ENCODE data around the gene ATRIP.

ATRIP gene

DNA sequence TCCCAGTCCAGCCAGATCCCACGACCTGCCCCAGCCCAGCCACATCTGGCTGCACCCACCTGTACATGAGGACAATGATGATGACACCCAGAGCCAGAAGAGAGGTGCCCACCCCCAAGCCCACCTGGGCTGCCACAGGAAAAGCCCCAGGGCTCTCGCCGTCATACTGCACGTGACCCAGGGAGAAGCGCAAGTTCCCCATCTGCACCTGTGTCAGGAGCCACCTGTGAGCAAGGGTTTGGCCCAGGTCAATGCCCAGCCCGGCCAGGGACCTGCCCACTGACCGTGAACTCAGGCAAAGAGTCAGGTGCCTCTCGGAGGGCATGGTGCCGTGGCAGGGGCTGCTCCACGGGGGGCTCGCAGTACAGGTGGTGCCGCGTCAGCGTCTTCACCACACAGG, 32.9 kb upstream of the ATRIP start:
- Histone ChIP-seq H4K20me1 (ENCODE audit: insufficient read depth, low read length) (no peaks in the 10 kb centered on the region), H3K9ac (ENCODE audit: low read length) (no peak overlapping the region), H3K4me3 (ENCODE audit: low read depth, low read length, poor library complexity, severe bottlenecking) (no peak overlapping the region), H3K27me3 (ENCODE audit: insufficient read depth, low read length) (peaks cover 6% of the 10 kb centered on the region; the same call in 1 of the 2 replicates), H3K4me1 (ENCODE audit: insufficient read depth, low read length, severe bottlenecking) (no peaks in the 10 kb centered on the region), H2AFZ (ENCODE audit: low read length) (no peak overlapping the region), H3F3A (ENCODE audit: insufficient read depth, low read length) (no peaks in the 10 kb centered on the region), H3K9me2 (ENCODE audit: low read depth, low read length) (no peaks in the 10 kb centered on the region), H3K4me2 (ENCODE audit: low read length) (no peak overlapping the region), H3K9me3 (ENCODE audit: low read length) (no peaks in the 10 kb centered on the region), H3K79me2 (ENCODE audit: insufficient read depth, low read length) (no peaks in the 10 kb centered on the region), H3K27ac (ENCODE audit: low read depth, low read length, poor library complexity, severe bottlenecking) (no peak overlapping the region), H3K36me3 (ENCODE audit: insufficient read depth, low read length) (no peaks in the 10 kb centered on the region)
- no peak for TF ChIP-seq EZH2 (IDR thresholded peaks at IDR 0.05; ENCODE audit: borderline replicate concordance, low read length)
- TF ChIP-seq, protein P1, sequence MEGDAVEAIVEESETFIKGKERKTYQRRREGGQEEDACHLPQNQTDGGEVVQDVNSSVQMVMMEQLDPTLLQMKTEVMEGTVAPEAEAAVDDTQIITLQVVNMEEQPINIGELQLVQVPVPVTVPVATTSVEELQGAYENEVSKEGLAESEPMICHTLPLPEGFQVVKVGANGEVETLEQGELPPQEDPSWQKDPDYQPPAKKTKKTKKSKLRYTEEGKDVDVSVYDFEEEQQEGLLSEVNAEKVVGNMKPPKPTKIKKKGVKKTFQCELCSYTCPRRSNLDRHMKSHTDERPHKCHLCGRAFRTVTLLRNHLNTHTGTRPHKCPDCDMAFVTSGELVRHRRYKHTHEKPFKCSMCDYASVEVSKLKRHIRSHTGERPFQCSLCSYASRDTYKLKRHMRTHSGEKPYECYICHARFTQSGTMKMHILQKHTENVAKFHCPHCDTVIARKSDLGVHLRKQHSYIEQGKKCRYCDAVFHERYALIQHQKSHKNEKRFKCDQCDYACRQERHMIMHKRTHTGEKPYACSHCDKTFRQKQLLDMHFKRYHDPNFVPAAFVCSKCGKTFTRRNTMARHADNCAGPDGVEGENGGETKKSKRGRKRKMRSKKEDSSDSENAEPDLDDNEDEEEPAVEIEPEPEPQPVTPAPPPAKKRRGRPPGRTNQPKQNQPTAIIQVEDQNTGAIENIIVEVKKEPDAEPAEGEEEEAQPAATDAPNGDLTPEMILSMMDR (IDR thresholded peaks at IDR 0.05; ENCODE audit: low read length), result no peak

DNA sequence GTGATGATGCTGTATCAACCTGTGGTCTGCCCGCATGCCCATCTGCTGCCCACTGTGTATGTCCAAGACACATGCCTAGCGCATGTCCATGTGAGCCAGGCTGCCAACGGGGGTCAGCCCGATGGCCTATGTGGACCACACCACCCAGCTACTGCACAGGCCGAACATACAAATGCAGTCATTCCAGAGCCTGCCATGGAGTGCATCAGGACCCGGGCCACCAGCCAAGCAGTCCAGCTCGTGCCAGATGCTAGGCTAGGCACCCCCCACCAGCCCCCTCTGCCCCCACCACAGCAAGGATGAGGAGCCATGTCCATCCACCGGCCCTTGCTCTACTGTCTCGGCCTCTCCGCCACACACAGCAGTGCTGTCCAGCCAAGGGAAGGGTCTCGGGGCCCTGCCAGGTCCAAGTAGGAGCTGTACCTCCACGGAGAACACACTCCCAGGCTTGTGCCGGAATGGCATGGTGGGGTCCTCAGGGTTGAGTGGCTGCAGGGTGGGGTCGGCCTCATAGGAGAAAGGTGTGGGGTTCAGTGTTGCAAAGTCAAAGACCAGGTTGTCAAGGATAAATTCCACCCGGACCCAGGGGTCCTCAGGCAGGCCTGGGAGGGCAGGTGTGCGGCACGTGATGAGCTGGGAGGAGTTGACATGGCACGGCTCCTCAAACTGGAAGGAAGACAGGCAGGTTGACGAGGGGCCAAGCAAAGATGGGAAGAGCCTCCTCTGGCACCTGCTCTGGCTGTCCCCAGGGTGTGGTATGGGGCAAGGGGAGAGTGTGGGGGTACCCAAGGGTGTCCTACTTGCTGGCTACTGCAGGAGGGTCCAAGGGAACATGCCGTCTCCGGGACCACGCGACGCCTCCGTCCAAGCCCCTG, 31.9 kb upstream of the ATRIP start:
- Histone ChIP-seq H3K36me3 (ENCODE audit: insufficient read depth, low read length) (no peaks in the 10 kb centered on the region), H3K9ac (ENCODE audit: low read length) (no peak overlapping the region), H3K4me1 (ENCODE audit: insufficient read depth, low read length, severe bottlenecking) (no peaks in the 10 kb centered on the region), H3K79me2 (ENCODE audit: insufficient read depth, low read length) (no peaks in the 10 kb centered on the region), H3K4me3 (ENCODE audit: low read depth, low read length, poor library complexity, severe bottlenecking) (no peak overlapping the region), H3K4me2 (ENCODE audit: low read length) (no peak overlapping the region), H3K27me3 (ENCODE audit: insufficient read depth, low read length) (peaks cover 6% of the 10 kb centered on the region; the same call in 1 of the 2 replicates), H3K27ac (ENCODE audit: low read depth, low read length, poor library complexity, severe bottlenecking) (no peak overlapping the region), H4K20me1 (ENCODE audit: insufficient read depth, low read length) (no peaks in the 10 kb centered on the region), H3F3A (ENCODE audit: insufficient read depth, low read length) (no peaks in the 10 kb centered on the region), H2AFZ (ENCODE audit: low read length) (no peak overlapping the region), H3K9me2 (ENCODE audit: low read depth, low read length) (no peaks in the 10 kb centered on the region), H3K9me3 (ENCODE audit: low read length) (no peaks in the 10 kb centered on the region)
- TF ChIP-seq, protein P1 (IDR thresholded peaks at IDR 0.05; ENCODE audit: low read length), result no peak
- TF ChIP-seq EZH2 (IDR thresholded peaks at IDR 0.05; ENCODE audit: borderline replicate concordance, low read length), result no peak

DNA sequence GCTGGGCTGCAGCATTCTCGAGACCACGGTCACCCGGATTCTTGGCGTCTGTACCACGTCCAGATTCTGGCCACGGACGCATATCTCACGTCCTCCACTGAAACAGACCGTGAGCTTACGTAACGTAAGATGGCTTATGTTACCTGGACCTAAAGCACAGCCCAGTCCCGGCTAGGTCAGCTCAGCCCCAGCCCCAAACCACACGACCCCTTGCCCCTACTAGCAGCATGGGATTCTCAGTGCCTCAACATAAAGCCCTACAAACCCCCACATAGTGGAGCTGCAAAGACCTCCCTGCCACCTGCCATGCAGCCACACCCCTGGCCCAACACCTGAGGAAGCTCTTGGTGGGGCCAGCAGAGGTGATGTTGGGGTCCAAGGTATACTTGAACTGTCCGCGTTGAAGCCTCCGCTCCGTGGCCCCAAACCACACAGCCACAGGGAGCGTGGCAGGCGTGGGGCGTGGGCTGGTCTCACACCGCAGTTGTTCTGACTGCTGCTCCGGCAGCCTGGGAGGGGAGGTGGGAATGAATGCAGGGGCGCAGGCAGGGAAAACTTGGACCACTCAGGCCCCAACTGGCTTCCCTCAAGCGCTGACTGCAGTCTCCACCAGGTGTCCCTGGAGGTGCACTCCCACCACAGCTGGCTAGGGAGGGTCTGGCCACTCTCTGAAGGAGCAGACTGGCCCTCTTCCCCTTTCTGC, 31.1 kb upstream of the ATRIP start:
- peaks cover 6% of the 10 kb centered on the region; the same call in 1 of the 2 replicates for H3K27me3 ChIP-seq (ENCODE audit: insufficient read depth, low read length)
- H3K79me2 ChIP-seq (ENCODE audit: insufficient read depth, low read length), result no peaks in the 10 kb centered on the region
- H3K4me1 ChIP-seq (ENCODE audit: insufficient read depth, low read length, severe bottlenecking), result no peaks in the 10 kb centered on the region
- no peak overlapping the region for H3K4me3 ChIP-seq (ENCODE audit: low read depth, low read length, poor library complexity, severe bottlenecking)
- H3F3A ChIP-seq (ENCODE audit: insufficient read depth, low read length), result no peaks in the 10 kb centered on the region
- H3K9ac ChIP-seq (ENCODE audit: low read length), result no peak overlapping the region
- no peaks in the 10 kb centered on the region for H3K9me2 ChIP-seq (ENCODE audit: low read depth, low read length)
- no peak overlapping the region for H2AFZ ChIP-seq (ENCODE audit: low read length)
- no peaks in the 10 kb centered on the region for H4K20me1 ChIP-seq (ENCODE audit: insufficient read depth, low read length)
- H3K4me2 ChIP-seq (ENCODE audit: low read length), result no peak overlapping the region
- H3K36me3 ChIP-seq (ENCODE audit: insufficient read depth, low read length), result no peaks in the 10 kb centered on the region
- H3K27ac ChIP-seq (ENCODE audit: low read depth, low read length, poor library complexity, severe bottlenecking), result no peak overlapping the region
- H3K9me3 ChIP-seq (ENCODE audit: low read length), result no peaks in the 10 kb centered on the region
- TF ChIP-seq EZH2 (IDR thresholded peaks at IDR 0.05; ENCODE audit: borderline replicate concordance, low read length), result no peak
- TF ChIP-seq, protein P1 (IDR thresholded peaks at IDR 0.05; ENCODE audit: low read length), result no peak

All from OCI-LY1 (cell line).